GM12892 (cell line): ENCODE data around the gene SRBD1.

Source experiments
- POLR2A ChIP-seq: IDR thresholded peaks from 2 replicates; pipeline ENCODE4 v1.6.1; 2011; ENCODE audit warnings: low read depth, low read length, control low read depth
- POLR2AphosphoS5 ChIP-seq: IDR thresholded peaks from 2 replicates; pipeline ENCODE4 v1.6.1; 2011; ENCODE audit warnings: low read depth, low read length, control low read depth

DNA sequence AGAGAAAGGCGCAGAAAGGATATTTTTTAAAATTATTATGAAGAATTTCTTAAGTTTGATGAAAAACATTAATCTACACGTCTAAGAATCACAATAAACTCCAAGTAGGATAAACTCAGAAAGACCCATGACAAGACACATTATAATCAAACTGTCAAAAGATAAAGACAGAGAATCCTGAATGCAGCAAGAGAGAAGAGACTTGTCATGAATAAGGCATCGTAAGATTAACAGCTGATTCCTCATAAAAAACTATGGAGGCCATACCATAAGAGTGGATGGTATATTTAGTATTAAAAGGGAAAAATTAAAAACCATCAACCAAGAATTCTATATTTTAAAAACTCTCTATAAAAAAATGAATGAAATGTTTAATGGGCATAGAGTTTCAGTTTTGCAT is 39.1 kb downstream of the SRBD1 start:
- no peak for TF ChIP-seq POLR2A
- TF ChIP-seq POLR2AphosphoS5 = no peak
